SK-N-SH treated with all-trans-retinoic acid at 6 μM for 48 hours (cell line): ENCODE results near the gene MUTYH.

Experiments
- ATAC-seq: fragments of 200-7000 bp; cut with Tn5 transposase; 3 replicates; pipeline ENCODE4 v1.9.1; 2020; ENCODE audit warnings: mild to moderate bottlenecking, moderate library complexity
- ARNTL ChIP-seq: fragments of 450-650 bp; formaldehyde crosslinking; IDR thresholded peaks from 2 replicates; pipeline ENCODE4 v1.5.0; 2020; ENCODE audit warnings: low read depth, mild to moderate bottlenecking, moderate library complexity, borderline replicate concordance
- BACH2 ChIP-seq: fragments of 250-450 bp; sonication (Bioruptor Pico); IDR thresholded peaks from 2 replicates; pipeline ENCODE4 v1.9.0; 2021; ENCODE audit warnings: mild to moderate bottlenecking, borderline replicate concordance
- CREB5 ChIP-seq: fragments of 250-450 bp; sonication (Bioruptor Pico); IDR thresholded peaks from 2 replicates; pipeline ENCODE4 v1.5.1; 2020; ENCODE audit warnings: low read depth, mild to moderate bottlenecking, moderate library complexity
- CSDC2 ChIP-seq: fragments of 250-450 bp; sonication (Bioruptor Pico); IDR thresholded peaks from 2 replicates; pipeline ENCODE4 v1.5.0; 2020; ENCODE audit warnings: mild to moderate bottlenecking, moderate library complexity
- CSRNP3 ChIP-seq: fragments of 250-450 bp; sonication (Bioruptor Pico); IDR thresholded peaks from 2 replicates; pipeline ENCODE4 v1.5.1; 2021; ENCODE audit warnings: mild to moderate bottlenecking, moderate library complexity
- ESRRG ChIP-seq: fragments of 250-450 bp; sonication (Bioruptor Pico); IDR thresholded peaks from 2 replicates; pipeline ENCODE4 v1.6.1; 2021; ENCODE audit warnings: mild to moderate bottlenecking
- GLIS3 ChIP-seq: fragments of 250-450 bp; sonication (Bioruptor Pico); IDR thresholded peaks from 2 replicates; pipeline ENCODE4 v1.5.0; 2020; ENCODE audit warnings: mild to moderate bottlenecking, moderate library complexity
- ISL1 ChIP-seq: fragments of 250-450 bp; sonication (Bioruptor Pico); IDR thresholded peaks from 2 replicates; pipeline ENCODE4 v2.1.2; 2022; ENCODE audit warnings: mild to moderate bottlenecking, moderate library complexity
- OSR1 ChIP-seq: fragments of 250-450 bp; sonication (Bioruptor Pico); IDR thresholded peaks from 2 replicates; pipeline ENCODE4 v1.8.0; 2022; ENCODE audit warnings: moderate library complexity, mild to moderate bottlenecking, inconsistent platforms
- PATZ1 ChIP-seq: fragments of 250-450 bp; sonication (Bioruptor Pico); IDR thresholded peaks from 2 replicates; pipeline ENCODE4 v1.8.0; 2020; ENCODE audit warnings: mild to moderate bottlenecking, moderate library complexity, borderline replicate concordance
- POU6F1 ChIP-seq: fragments of 250-450 bp; sonication (Bioruptor Pico); IDR thresholded peaks from 2 replicates; pipeline ENCODE4 v1.8.0; 2021; ENCODE audit warnings: low read depth, mild to moderate bottlenecking, moderate library complexity, borderline replicate concordance
- PPARA ChIP-seq: fragments of 250-450 bp; sonication (Bioruptor Pico); IDR thresholded peaks from 2 replicates; pipeline ENCODE4 v1.5.0; 2020; ENCODE audit warnings: mild to moderate bottlenecking, borderline replicate concordance
- SNAI2 ChIP-seq: fragments of 250-450 bp; sonication (Bioruptor Pico); IDR thresholded peaks from 2 replicates; pipeline ENCODE4 v1.5.0; 2020; ENCODE audit warnings: mild to moderate bottlenecking, moderate library complexity
- TCF4 ChIP-seq: fragments of 250-450 bp; sonication (Bioruptor Pico); IDR thresholded peaks from 2 replicates; pipeline ENCODE4 v1.8.0; 2021; ENCODE audit warnings: mild to moderate bottlenecking, moderate library complexity, borderline replicate concordance
- TOX ChIP-seq: fragments of 250-450 bp; sonication (Bioruptor Pico); IDR thresholded peaks from 2 replicates; pipeline ENCODE4 v1.8.0; 2021; ENCODE audit warnings: mild to moderate bottlenecking, moderate library complexity, borderline replicate concordance
- TSHZ2 ChIP-seq: fragments of 250-450 bp; sonication (Bioruptor Pico); IDR thresholded peaks from 2 replicates; pipeline ENCODE4 v1.5.0; 2020; ENCODE audit warnings: mild to moderate bottlenecking, moderate library complexity
- ZFP3 ChIP-seq: fragments of 250-450 bp; sonication (Bioruptor Pico); IDR thresholded peaks from 2 replicates; pipeline ENCODE4 v1.5.0; 2020; ENCODE audit warnings: mild to moderate bottlenecking, moderate library complexity
- ZNF565 ChIP-seq: fragments of 450-650 bp; formaldehyde crosslinking; conservative IDR thresholded peaks from 2 replicates; pipeline ENCODE4 v1.5.0; 2020; ENCODE audit warnings: low read depth, mild to moderate bottlenecking, moderate library complexity
- ZNF70 ChIP-seq: fragments of 450-650 bp; formaldehyde crosslinking; IDR thresholded peaks from 2 replicates; pipeline ENCODE4 v1.5.0; 2020; ENCODE audit warnings: mild to moderate bottlenecking, moderate library complexity
- ZNF8 ChIP-seq: fragments of 450-650 bp; formaldehyde crosslinking; IDR thresholded peaks from 2 replicates; pipeline ENCODE4 v1.5.0; 2020; ENCODE audit warnings: mild to moderate bottlenecking, moderate library complexity

MUTYH gene

GRCh38 chr1:45356186-45356585 is 15.9 kb upstream of the MUTYH start:
- TF ChIP-seq CSDC2 (CRISPR knock-in tag) (no peak), CSRNP3 (CRISPR knock-in tag) (no peak), SNAI2 (no peak), TCF4 (CRISPR knock-in tag) (no peak), ZFP3 (CRISPR knock-in tag) (no peak), CREB5 (CRISPR knock-in tag) (no peak), PPARA (CRISPR knock-in tag) (no peak), ISL1 (CRISPR knock-in tag) (no peak), BACH2 (CRISPR knock-in tag) (no peak), TSHZ2 (no peak), TOX (no peak), ZNF8 (CRISPR knock-in tag) (no peak), ZNF70 (CRISPR knock-in tag) (no peak), POU6F1 (no peak), ESRRG (CRISPR knock-in tag) (no peak)
- ATAC-seq = no peak

GRCh38 chr1:45355683-45356082 is 15.4 kb upstream of the MUTYH start:
- peak; percentile 24; the same call in 1 of the 3 replicates for ATAC-seq
- TF ChIP-seq CSRNP3 (CRISPR knock-in tag) (no peak), PPARA (CRISPR knock-in tag) (no peak), ESRRG (CRISPR knock-in tag) (no peak), PATZ1 (CRISPR knock-in tag) (no peak), OSR1 (CRISPR knock-in tag) (no peak), ZNF565 (CRISPR knock-in tag) (no peak), ISL1 (CRISPR knock-in tag) (no peak), GLIS3 (CRISPR knock-in tag) (no peak), CREB5 (CRISPR knock-in tag) (no peak), ZNF70 (CRISPR knock-in tag) (no peak), BACH2 (CRISPR knock-in tag) (no peak), ARNTL (CRISPR knock-in tag) (no peak)
